ENCODE data around the gene TNP1.

The TNP1 gene, protein sequence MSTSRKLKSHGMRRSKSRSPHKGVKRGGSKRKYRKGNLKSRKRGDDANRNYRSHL

DNA sequence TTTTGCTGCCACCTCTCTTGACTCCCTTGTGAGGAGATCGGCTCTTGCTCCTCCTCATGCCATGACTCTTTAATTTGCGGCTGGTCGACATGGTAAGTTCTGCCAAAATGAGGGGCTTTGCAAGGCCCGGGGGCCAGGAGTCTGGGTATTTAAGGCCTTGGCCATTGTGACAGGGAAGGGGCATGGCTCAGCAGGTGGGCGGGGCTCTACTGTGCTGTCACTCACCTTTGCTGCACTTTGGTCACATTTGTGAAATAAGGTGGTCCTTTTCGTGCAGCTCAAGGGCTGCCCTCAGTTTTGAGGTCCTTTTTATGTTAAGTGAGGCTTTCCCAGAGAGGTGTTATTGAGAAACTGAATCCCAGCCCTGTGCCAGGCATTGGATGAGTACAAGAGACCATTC is at the start of gene TNP1:
TSS of gene TNP1 (minus strand) at position 121 of the 400 bp plus-strand sequence. CDS start at position 91, 30 bp downstream.
- no peak within 1 kb of the TSS for H3K27ac ChIP-seq
- TF ChIP-seq, protein P1, sequence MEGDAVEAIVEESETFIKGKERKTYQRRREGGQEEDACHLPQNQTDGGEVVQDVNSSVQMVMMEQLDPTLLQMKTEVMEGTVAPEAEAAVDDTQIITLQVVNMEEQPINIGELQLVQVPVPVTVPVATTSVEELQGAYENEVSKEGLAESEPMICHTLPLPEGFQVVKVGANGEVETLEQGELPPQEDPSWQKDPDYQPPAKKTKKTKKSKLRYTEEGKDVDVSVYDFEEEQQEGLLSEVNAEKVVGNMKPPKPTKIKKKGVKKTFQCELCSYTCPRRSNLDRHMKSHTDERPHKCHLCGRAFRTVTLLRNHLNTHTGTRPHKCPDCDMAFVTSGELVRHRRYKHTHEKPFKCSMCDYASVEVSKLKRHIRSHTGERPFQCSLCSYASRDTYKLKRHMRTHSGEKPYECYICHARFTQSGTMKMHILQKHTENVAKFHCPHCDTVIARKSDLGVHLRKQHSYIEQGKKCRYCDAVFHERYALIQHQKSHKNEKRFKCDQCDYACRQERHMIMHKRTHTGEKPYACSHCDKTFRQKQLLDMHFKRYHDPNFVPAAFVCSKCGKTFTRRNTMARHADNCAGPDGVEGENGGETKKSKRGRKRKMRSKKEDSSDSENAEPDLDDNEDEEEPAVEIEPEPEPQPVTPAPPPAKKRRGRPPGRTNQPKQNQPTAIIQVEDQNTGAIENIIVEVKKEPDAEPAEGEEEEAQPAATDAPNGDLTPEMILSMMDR (conservative IDR thresholded peaks at IDR 0.05) = no peak
- TF ChIP-seq ZFX (IDR thresholded peaks at IDR 0.05) = no peak

DNA sequence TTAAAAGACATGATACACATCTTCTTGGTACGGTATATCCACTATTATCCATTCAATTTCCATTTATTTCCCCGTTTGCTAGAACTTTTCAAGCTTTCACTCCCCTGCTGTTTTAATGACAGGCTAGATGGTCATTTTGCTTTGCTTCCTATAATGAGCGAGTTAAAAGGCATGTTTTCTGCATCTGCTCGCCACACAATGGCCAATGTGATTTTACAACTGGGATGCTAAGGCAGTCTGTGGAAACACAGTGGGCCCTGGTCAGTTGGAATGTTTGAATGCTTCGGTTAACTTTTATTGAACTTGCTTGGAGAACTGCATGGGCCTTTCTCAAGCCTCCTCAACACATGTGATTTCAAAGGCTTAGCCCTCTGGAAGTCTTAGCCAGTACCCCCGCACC is 48.4 kb upstream of the TNP1 start:
- TF ChIP-seq, protein P1 (conservative IDR thresholded peaks at IDR 0.05) = no peak
- no peak for TF ChIP-seq ZFX (IDR thresholded peaks at IDR 0.05)
- H3K27ac ChIP-seq = no peak overlapping the region

DNA sequence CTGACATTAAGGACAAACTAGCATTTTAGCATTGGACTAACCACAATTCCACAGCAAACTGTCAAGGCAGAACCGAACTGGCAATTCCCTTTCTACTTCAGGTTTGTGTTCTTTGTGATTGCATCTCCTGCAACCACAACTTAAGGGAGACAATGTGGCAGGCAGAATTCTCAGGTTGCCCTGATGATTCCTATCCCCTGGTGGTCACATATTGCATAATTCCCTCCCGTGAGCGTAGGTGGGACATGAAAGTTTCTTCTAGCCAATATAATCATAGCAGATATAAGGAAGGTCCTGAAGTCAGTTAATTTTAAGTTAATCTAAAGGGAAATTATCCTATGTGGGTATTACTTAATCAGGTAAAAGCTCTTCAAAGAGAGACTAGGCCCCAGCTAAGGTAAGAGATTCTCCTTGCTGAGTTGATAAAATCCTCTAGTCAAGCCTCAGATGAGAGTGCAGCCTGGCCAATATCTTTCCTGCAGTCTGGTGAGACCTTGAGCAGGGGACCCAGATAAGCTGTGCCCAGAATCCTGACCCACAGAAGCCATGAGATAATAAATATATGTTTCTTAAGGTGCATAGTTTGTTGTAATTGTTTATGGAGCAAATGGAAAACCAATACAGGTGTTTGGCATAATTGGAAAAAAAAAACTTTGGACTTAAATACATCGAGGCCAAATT is 45.9 kb upstream of the TNP1 start:
- H3K27ac ChIP-seq = no peak overlapping the region
- no peak for TF ChIP-seq ZFX (IDR thresholded peaks at IDR 0.05)
- TF ChIP-seq, protein P1 (conservative IDR thresholded peaks at IDR 0.05) = no peak; the same call in 1 of the 2 replicates

DNA sequence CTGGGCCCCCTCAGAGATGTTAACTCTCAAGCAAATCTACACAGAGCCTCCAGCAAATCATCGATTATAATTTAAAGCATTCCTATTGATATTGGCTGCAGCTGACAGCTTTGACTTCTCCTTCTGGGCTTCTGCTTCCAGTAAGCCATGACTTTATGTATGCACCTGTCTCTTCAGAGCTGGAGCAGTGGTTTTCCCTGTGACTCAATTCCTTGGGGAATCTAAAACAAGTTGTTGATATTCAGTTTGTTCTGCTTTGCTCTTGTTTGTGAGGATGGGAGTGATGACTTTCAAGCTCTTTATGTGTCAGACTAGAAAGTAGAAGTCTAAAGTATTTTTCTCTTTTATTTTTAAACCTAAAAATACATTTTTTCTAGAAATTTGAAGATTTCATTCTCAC is 45.1 kb upstream of the TNP1 start:
- TF ChIP-seq, protein P1 (conservative IDR thresholded peaks at IDR 0.05) = no peak
- TF ChIP-seq ZFX (IDR thresholded peaks at IDR 0.05) = no peak
- no peak overlapping the region for H3K27ac ChIP-seq

DNA sequence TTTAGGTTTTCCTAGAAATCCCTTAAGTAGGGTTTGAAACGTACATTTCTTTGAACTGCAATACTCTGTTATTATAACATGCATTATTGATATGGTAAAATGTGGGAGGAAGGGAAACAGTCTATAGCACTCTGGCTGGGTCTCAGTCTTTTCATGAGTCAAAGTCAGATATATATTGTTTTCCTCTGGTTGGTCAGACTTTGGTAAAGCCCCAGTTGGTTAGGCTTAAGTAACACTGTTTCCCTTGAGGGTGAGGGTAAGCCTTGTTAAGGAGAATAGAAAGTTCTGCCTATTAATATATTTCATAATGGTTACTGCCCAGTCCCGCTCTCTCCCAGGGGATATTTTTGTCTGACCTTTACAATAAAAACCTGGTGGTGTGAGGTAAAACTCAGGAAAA is 44.7 kb upstream of the TNP1 start:
- TF ChIP-seq ZFX (IDR thresholded peaks at IDR 0.05) = no peak
- TF ChIP-seq, protein P1 (conservative IDR thresholded peaks at IDR 0.05) = no peak
- no peak overlapping the region for H3K27ac ChIP-seq

DNA sequence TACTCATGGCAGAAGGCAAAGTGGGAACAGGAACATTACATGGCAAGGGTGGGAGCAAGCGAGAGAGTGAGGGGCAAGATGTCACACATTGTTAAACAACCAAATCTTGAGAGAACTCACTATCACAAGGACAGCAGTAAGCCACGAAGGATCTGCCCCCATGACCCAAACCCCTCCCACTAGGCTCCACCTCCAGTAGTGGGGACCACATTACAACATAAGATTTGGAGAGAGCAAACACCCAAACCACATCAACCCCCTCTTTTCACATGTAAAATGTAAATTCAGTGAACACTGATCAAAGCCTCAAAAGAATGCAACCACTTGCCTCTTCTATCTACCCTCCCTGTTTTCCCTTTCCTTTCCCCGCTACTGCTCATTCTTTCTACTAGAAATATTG is 43.6 kb upstream of the TNP1 start:
- no peak for TF ChIP-seq ZFX (IDR thresholded peaks at IDR 0.05)
- TF ChIP-seq, protein P1 (conservative IDR thresholded peaks at IDR 0.05) = no peak
- H3K27ac ChIP-seq = no peak overlapping the region

DNA sequence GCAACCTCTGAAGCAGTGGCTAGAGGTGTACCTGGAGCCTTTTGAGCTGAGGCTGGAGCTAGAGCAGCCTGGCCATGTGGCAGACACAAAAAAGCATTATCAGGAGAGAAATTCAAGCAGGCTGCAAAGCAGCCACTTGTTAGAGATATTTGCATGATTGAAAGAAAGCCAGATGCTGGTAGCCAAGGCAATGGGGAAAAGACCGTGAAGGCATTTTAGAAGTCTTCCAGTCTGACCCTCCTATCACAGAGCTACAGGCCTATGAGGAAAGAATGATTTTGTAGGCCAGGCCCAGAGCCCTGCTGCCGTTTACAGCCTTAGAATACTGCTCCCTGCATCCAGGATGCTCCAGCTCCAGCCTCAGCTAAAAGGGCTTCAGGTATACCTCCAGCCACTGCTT is 41.4 kb upstream of the TNP1 start:
- no peak overlapping the region for H3K27ac ChIP-seq
- TF ChIP-seq, protein P1 (conservative IDR thresholded peaks at IDR 0.05) = no peak
- no peak for TF ChIP-seq ZFX (IDR thresholded peaks at IDR 0.05)
